Measurements from ENCODE around the gene CCDC74B.
"Not testable (repeated sequence)": the region's sequence is repeated elsewhere in the genome, so short reads cannot be mapped to it uniquely, and the experiment has no call there.

CCDC74B gene

DNA sequence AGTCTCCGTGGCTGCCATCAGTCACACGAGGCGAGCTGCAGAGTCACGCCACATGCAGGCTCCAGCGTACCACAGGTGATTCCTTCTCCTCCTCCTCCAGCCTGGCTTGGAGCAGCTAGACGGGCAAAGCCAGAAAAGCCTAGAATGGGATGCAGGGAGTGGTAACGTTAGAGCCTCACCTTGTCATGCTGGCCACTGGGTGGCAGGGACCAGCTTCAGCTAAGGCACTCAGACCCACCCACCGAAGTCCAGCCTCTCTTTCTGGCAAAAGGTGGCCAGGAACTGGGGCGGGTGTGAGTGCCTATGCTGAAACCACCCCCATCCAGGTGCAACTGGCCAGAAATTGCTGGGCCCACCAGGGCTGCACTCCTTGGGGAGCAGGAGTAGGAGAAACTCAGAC, 17.2 kb downstream of the CCDC74B start:
- in situ Hi-C loops (cut with MboI; ENCODE audit: low sequenced_read_pairs) = not testable (repeated sequence)

- in situ Hi-C loops (cut with MboI; ENCODE audit: low sequenced_read_pairs) = not testable (repeated sequence)
These were observed 24.0 kb downstream of the CCDC74B start for GRCh38 chr2:130120924-130121323.

GRCh38 chr2:130102597-130103363, 42.1 kb downstream of the CCDC74B start:
- in situ Hi-C loops (cut with MboI; ENCODE audit: low sequenced_read_pairs) = not testable (repeated sequence)
